Right lobe of liver (tissue), 4 donors: Measurements from ENCODE around the gene RAD18.

Source experiments
- CTCF ChIP-seq, 4 donors: fragments of 200-600 bp in 3 of 4; fragments of 450-650 bp in 1 of 4; IDR thresholded peaks; one replicate each; pipeline versions ENCODE4 v1.5.1 to v1.8.0; 2016 to 2022; ENCODE audit warnings: antibody characterized with exemption in 4 of 4, mild to moderate bottlenecking in 2 of 4
- POLR2A ChIP-seq: fragments of 450-650 bp; IDR thresholded peaks from one replicate; pipeline ENCODE4 v1.6.1; 2017; ENCODE audit warnings: antibody characterized with exemption, mild to moderate bottlenecking
- donor health status: DM: no; HTN: no; CAD: no.
- donor health status: DM: no; HTN: no; CAD: no.
- donor health status: DM: no; HTN: yes; CAD: no.

GRCh38 chr3:8942746-8943488, 20.4 kb downstream of the RAD18 start:
- TF ChIP-seq CTCF (IDR thresholded peaks at IDR 0.05) (no peak), POLR2A (no peak)
